IMR-90 (cell line): ENCODE measurements around the gene AASS.

Source experiments
- CEBPB ChIP-seq: IDR thresholded peaks from 2 replicates; pipeline ENCODE4 v1.6.1; 2012; ENCODE audit warnings: low read depth, low read length, improper control_type of control experiment
- CHD1 ChIP-seq: IDR thresholded peaks from 2 replicates; pipeline ENCODE4 v1.6.1; 2012; ENCODE audit warnings: low read depth, low read length, improper control_type of control experiment
- FOS ChIP-seq: fragments of 150-350 bp; IDR thresholded peaks from 2 replicates; pipeline ENCODE4 v1.6.1; 2016; ENCODE audit warnings: low read depth, low read length
- MAFK ChIP-seq: IDR thresholded peaks from 2 replicates; pipeline ENCODE4 v1.6.1; 2012; ENCODE audit warnings: low read depth, low read length, improper control_type of control experiment
- MAZ ChIP-seq: IDR thresholded peaks from 2 replicates; pipeline ENCODE4 v1.6.1; 2012; ENCODE audit warnings: low read depth, mild to moderate bottlenecking, low read length, improper control_type of control experiment, moderate library complexity, borderline replicate concordance
- MXI1 ChIP-seq: IDR thresholded peaks from 2 replicates; pipeline ENCODE4 v1.6.1; 2012; ENCODE audit warnings: low read depth, mild to moderate bottlenecking, low read length, moderate library complexity, borderline replicate concordance
- POLR2A ChIP-seq: IDR thresholded peaks from 2 replicates; pipeline ENCODE4 v1.6.1; 2012; ENCODE audit warnings: mild to moderate bottlenecking, low read depth, low read length
- RAD21 ChIP-seq: IDR thresholded peaks from 2 replicates; pipeline ENCODE4 v1.6.1; 2012; ENCODE audit warnings: low read length, improper control_type of control experiment
- RCOR1 ChIP-seq: IDR thresholded peaks from 2 replicates; pipeline ENCODE4 v1.6.1; 2012; ENCODE audit warnings: mild to moderate bottlenecking, low read length, improper control_type of control experiment; ENCODE audit not compliant: insufficient replicate concordance
- RFX5 ChIP-seq: IDR thresholded peaks from 2 replicates; pipeline ENCODE4 v1.8.0; 2012; ENCODE audit warnings: low read depth, mild to moderate bottlenecking, low read length, moderate library complexity
- SMC3 ChIP-seq: fragments of 150-350 bp; IDR thresholded peaks from 2 replicates; pipeline ENCODE4 v1.6.1; 2016; ENCODE audit warnings: low read depth, mild to moderate bottlenecking, antibody characterized with exemption, low read length, moderate library complexity
- USF2 ChIP-seq: fragments of 150-350 bp; IDR thresholded peaks from 2 replicates; pipeline ENCODE4 v1.6.1; 2017; ENCODE audit warnings: mild to moderate bottlenecking, antibody characterized with exemption, low read length, low read depth
- TF ChIP-seq, protein P1 (sequence below): conservative IDR thresholded peaks from 2 replicates; pipeline ENCODE4 v1.5.1; 2012; ENCODE audit warnings: mild to moderate bottlenecking, low read depth, low read length, improper control_type of control experiment
- TF ChIP-seq, protein P2 (sequence below): fragments of 150-350 bp; IDR thresholded peaks from 2 replicates; pipeline ENCODE4 v1.6.1; 2016; ENCODE audit warnings: low read depth, mild to moderate bottlenecking, low read length, moderate library complexity, borderline replicate concordance

DNA sequence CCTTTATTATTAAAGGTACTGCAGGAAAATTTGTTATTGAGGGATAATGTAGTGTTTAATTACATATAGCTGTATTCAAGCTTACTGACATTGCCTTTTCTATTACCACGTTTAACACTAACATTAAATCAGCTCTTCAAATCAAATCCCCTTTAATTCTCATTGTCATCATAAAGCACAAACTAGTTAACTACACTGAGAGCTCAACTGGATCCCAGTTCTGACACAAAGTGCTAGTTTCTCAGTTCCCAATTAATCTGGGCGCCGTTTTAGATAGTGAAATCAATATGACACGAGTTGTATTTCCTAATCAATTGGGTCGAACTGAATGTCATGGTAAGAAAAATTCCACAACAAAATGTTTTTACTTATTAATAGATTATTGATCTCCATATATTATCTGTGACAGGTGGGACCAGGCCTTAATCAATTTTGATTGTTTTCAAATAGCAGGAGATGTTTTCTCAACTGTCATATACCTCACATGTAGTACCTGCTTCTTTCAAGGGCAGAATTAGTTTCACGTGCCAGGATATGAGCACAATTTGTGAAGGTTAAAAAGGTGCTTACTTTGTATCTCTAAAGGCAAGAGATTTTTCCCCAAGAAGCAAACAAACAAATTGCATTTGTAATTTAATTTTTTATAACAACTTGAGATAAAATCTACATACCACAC, 71.0 kb downstream of the AASS start:
- TF ChIP-seq, protein P1, sequence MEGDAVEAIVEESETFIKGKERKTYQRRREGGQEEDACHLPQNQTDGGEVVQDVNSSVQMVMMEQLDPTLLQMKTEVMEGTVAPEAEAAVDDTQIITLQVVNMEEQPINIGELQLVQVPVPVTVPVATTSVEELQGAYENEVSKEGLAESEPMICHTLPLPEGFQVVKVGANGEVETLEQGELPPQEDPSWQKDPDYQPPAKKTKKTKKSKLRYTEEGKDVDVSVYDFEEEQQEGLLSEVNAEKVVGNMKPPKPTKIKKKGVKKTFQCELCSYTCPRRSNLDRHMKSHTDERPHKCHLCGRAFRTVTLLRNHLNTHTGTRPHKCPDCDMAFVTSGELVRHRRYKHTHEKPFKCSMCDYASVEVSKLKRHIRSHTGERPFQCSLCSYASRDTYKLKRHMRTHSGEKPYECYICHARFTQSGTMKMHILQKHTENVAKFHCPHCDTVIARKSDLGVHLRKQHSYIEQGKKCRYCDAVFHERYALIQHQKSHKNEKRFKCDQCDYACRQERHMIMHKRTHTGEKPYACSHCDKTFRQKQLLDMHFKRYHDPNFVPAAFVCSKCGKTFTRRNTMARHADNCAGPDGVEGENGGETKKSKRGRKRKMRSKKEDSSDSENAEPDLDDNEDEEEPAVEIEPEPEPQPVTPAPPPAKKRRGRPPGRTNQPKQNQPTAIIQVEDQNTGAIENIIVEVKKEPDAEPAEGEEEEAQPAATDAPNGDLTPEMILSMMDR = no peak
- no peak for TF ChIP-seq MXI1
- TF ChIP-seq FOS = no peak
- TF ChIP-seq SMC3 = no peak
- TF ChIP-seq POLR2A = no peak
- TF ChIP-seq, protein P2, sequence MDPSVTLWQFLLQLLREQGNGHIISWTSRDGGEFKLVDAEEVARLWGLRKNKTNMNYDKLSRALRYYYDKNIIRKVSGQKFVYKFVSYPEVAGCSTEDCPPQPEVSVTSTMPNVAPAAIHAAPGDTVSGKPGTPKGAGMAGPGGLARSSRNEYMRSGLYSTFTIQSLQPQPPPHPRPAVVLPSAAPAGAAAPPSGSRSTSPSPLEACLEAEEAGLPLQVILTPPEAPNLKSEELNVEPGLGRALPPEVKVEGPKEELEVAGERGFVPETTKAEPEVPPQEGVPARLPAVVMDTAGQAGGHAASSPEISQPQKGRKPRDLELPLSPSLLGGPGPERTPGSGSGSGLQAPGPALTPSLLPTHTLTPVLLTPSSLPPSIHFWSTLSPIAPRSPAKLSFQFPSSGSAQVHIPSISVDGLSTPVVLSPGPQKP = no peak
- no peak for TF ChIP-seq USF2
- no peak for TF ChIP-seq CHD1
- no peak for TF ChIP-seq RAD21
- TF ChIP-seq CEBPB = no peak
- TF ChIP-seq RFX5 = no peak
- TF ChIP-seq MAZ = no peak
- TF ChIP-seq RCOR1 = no peak
- no peak for TF ChIP-seq MAFK
